NCI-H748 (cell line): ENCODE results near the gene NTRK2.

Experiments used
- DNase-seq: peaks from one replicate; lab custom pipeline; 2025; ENCODE audit not compliant: unreplicated experiment; lab: John Stamatoyannopoulos, UW

NTRK2 gene

GRCh38 chr9:84731696-84732095 lies 62.2 kb downstream of the NTRK2 start:
- DNase-seq = no peak

- DNase-seq = no peak
These were observed 66.6 kb downstream of the NTRK2 start for GRCh38 chr9:84736081-84736480.

DNA sequence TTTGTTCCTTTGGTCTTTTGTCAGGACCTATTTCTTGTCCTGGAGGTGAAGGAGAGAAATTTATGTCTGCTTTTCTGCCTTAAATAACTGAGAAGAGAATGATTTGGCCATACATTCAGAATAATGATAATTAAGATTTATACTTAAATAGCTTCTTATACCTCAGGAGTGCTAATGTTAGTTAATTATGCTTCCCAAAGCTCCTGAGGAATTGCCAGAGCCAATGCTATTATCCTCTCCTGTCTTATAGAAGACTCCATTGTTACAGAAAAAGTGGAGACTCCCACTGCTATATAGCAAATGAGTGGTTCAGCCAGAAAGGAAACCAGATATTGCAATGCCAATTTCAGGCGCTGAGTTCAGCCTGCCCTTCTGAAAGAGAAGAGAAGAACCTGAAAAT lies 67.0 kb downstream of the NTRK2 start:
- DNase-seq = no peak

GRCh38 chr9:84738353-84738752 lies 68.8 kb downstream of the NTRK2 start:
- no peak for DNase-seq

DNA sequence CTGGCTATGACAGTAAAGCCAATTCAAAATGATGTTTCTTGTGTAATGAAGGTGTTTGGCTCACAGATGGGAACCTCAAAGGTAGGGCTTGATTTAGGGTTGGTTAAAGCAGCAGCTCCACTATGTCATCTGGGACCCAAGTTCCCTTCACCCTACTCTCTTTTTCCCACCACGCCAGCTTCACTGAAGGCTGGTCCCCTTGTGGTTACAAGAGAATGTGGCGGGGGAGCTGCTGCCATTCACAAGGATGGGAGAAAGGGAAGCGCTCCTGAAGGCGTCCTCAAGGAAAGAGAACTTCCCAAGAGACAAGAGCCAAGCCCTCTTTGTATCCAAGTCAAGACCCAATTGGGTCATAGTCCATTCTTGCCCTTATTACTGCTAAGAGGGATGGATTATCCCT lies 72.7 kb downstream of the NTRK2 start:
- no peak for DNase-seq

DNA sequence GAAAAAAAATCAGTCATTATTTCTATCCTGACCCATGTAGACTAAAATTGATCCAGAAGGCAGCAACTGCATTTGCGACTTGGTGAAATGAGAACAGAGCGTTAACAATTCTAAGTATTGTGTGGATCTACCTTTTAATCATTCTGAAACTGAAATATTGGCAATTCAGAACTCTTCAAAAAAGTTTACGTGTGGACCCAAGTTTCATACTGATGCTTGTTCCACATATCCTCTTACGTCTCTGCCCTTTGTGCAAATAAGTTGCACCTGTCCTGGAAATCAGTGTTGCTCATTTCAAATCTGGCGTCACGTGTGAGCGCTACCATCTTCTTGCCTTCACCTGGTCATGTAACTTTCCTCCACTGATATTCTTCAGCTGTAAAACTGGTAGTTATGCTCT lies 74.7 kb downstream of the NTRK2 start:
- DNase-seq = no peak

DNA sequence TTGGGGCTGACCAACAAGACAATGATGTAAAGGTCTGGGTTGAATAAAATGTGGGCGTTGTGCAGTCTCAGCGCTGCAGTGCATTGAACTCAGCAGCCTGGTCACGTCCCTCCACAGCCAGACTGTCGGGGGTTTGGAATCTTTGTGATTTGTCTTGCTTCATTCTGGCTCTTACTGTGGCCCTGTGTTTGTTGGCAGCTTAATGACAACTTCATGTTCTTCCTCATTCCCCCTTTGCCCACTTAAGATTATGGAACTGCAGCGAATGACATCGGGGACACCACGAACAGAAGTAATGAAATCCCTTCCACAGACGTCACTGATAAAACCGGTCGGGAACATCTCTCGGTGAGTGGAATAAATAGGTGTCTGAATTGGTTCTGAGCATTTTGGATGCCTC lies 75.2 kb downstream of the NTRK2 start:
- no peak for DNase-seq

DNA sequence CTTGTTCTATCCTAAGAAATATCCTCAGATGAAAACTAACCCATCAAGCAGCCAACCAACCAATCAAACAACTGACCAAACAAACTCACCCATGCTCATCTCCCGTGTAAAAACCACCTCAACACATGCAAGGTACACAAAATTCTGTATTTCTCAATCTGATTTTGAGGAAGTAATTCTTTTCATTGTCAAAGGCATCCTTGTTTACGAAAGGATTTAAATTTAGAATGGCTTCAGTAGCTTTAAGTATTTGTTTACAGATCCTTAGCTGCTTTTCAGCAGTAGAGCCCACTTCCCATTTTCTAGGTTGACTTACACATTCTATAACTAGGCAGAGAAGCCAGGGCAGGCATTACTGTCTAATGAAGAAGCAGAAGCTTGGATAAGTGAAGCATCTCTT lies 78.6 kb downstream of the NTRK2 start:
- DNase-seq = no peak

- no peak for DNase-seq
These were observed 80.8 kb downstream of the NTRK2 start for GRCh38 chr9:84750152-84750865.

- DNase-seq = no peak
These were observed 82.4 kb downstream of the NTRK2 start for GRCh38 chr9:84751921-84752320.

GRCh38 chr9:84754461-84754860 lies 84.9 kb downstream of the NTRK2 start:
- DNase-seq = no peak

- no peak for DNase-seq
These were observed 85.4 kb downstream of the NTRK2 start for GRCh38 chr9:84754881-84755280.

- no peak for DNase-seq
These were observed 85.9 kb downstream of the NTRK2 start for GRCh38 chr9:84755380-84755779.

GRCh38 chr9:84756171-84756570 lies 86.6 kb downstream of the NTRK2 start:
- DNase-seq = no peak

GRCh38 chr9:84756731-84757130 lies 87.2 kb downstream of the NTRK2 start:
- no peak for DNase-seq

DNA sequence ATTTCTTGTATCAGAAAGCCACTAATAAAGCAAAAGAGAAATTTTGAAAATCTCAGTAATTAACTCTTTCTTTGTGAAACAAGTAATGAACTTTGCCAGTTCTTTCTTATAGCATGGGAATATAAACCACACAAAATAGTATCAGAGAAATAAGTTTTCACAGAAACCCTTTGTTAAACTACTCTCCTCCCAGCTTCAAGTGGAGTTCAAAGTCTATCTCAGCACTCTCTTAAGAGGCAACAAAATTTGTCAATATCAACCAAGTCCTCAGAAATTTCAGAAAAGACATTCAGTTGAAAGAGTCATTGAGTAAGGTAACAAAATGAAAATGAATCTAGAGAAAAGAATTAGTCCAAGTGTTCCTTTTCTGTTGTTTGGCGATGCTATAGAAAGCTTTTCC lies 89.3 kb downstream of the NTRK2 start:
- DNase-seq = no peak

GRCh38 chr9:84759300-84759750 lies 89.8 kb downstream of the NTRK2 start:
- no peak for DNase-seq

DNA sequence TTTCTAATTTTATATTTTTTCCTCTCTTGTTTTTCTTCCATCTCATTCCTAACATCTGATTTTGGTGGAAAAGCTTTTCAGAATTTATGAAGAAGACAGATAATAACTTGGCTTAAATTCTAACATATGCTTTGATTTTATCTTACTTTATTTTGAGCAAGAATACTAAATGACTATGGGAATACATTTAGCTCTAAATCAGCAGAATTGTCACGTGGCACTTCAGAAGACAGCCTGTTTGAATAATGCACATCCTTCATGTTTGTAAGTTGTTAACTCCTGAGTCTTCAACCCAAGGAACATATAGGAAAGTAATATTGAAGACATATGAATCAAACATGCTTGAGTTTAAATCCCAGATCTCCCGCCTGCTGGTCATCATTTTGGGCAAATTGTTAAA lies 90.3 kb downstream of the NTRK2 start:
- no peak for DNase-seq

GRCh38 chr9:84761137-84761808 lies 91.7 kb downstream of the NTRK2 start:
- no peak for DNase-seq

DNA sequence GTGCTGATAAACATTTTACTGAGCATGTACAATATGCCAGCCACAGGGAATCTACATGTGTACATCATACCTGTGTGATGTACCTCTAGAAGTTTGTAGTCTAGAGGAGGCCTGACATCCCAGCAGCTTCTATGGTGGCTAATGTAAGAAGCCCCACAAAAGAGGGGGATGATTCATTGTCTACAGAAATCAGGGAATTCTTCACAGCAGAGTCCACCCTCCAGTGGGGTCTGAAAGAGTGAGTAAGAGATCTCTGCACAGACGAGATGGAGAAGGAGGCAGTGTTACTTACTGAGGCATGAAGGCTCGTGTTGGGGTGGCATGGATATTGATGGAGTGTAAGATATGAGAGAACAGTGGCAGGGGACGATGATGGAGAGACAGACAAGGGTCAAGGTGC lies 103.0 kb downstream of the NTRK2 start:
- no peak for DNase-seq

GRCh38 chr9:84773022-84773421 lies 103.5 kb downstream of the NTRK2 start:
- DNase-seq = no peak

- DNase-seq = no peak
These were observed 105.6 kb downstream of the NTRK2 start for GRCh38 chr9:84775056-84775643.
